Right hindlimb (tissue), 1 donor: ENCODE data around the gene SENP7.

Experiments used
- DNase-seq: peaks from one replicate; pipeline ENCODE4 v3.0.0-alpha.2; 2018

Gene SENP7

DNA sequence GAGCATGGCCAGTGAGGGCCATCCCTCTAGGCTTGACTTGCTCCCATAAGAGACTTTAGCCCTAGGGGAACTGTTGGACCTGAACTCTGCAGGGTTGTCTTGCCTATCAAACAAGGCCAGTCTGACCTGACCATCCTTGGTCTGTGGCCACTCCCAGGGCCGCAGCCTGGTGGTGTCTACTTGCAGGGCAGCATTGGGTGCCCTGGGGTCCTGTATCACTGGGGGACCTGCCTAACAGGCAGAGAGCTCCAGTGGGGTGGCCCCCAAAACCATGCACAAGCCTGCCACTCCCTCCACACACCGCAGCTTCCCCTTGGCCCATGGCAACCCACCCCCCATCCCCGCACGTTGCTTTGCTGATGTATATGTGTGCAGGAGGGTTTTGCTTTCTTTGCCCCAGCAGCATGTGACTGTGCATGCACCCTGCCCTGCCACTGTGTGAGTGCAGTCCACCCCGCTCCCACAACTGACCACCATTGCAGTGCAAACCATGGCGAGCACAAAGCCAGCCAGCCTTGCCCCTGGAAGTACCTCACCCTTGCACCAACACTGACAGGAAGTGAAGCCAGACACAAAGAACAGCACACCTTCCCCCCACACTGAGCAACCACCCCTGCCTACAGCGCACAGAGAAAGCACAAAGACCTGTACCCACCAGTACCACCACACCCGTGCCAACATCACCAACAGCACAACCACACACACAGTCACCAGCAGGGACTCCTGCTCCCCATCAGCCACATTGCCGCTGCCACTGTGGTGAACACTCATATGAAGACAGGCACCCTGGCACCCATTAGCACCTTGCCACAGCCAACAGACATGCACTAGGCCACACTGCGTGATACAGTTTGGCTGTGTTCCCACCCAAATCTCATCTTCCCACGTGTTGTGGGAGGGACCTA lies 88.8 kb downstream of the SENP7 start:
- no peak for DNase-seq

DNA sequence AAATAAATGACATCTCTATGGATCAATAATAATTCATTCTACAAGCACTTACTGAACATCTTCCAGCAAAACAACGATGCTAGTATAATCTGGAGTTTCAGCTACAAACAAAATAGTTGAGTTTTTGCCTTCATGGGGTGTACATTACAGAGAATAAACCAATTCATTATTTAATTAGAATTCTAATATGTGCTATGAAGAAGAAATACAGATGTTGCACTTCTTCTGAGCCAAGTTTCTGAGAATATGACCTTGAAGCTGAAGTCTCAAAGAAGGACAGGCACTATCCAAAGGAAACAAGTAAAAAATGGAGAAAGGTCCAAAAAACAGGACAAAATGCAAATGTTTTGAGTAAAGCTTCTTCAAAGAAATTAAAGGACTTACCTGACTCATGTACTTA lies 94.2 kb downstream of the SENP7 start:
- no peak for DNase-seq

DNA sequence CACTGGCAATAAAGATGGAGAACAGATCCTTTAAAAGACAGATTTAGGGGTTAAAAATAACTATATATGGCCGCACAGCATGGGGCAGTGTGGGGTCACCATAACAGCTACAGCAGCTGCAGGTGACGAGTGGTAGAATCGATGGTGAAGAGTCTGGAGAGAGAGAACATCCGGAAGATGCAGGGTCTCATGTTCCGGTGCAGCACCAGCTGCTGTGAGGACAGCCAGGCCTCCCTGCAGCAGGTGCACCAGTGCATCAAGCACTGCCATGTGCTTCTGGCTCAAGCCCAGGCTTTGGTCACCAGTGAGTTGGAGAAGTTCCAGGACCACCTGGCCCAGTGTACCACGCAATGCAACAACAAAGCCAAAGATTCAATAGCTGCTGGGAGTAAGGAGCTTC lies 98.9 kb downstream of the SENP7 start:
- peak; percentile 37 for DNase-seq

DNA sequence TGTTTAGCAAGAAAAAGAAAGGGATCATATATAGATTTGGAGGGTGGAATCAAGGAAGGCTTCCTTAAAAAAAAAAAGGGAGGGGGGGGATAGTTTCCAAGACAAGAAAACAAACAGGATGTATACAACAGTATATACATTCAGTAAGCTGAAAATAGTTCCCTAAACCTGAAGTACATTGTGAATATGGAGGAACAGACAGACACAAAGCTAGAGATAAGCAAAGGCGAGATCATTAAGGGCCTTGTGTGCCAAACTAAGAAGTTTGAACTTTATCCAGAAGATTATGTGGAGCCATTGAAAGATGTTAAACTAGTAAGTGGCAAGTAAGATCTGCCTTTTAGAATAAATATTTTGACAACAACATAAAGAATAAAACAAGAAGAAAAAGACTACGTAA lies 99.4 kb downstream of the SENP7 start:
- DNase-seq = no peak

DNA sequence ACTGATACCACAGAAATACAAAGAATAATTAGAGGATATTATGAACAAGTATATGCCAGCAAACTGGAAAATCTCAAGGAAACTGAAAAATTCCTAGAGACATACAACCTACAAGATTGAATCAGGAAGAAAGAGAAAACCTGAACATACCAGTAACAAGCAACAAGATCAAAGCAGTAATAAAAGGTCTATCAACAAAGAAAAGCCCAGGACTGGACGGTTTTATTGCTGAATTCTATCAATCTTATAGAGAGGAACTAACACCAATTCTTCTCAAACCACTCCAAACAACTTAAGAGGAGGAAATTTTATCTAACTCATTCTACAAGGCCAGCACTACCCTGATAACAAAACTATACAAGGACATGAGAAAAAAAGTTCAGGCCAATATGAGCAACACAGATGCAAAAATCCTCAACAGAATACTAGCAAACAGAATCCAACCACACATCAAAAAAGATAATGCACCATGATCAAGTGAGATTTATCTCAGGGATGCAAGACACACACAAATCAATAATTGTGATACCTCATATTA lies 121.5 kb downstream of the SENP7 start:
- no peak for DNase-seq

DNA sequence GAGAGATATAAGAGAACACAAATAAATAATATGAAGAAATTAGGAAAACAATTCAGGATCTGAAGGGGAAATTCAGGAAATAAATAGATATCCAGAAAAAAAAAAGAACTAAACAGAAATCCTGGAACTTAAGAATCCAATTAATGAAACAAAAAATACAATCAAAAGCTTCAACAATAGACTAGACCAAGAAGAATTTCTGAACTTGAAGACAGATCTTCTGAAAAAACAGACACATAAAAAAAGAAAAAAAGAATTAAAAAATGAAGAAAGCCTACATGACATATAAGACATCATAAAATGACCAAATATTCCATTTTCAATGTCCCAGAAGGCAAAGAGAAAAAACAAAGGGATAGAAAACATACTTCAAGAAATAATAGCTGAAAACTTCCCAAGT lies 124.3 kb downstream of the SENP7 start:
- no peak for DNase-seq

DNA sequence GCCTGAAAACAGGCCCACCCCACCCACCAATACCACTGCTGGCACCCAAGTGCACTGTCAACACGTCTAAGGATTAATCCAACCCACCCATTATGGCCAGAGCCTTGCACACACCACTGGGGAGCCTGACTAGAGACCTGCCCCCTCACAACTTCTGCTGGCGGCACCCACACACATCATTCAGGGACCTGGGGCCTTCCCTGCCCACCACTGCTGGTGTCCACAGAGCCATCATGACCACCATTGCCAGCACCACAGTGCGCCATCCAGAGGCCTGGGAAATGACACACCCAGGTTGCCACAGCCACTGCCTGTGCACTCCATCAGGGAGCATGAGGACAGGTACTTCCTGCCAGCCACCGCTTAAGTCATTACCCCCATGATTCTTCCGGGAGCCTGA lies 125.7 kb downstream of the SENP7 start:
- DNase-seq = no peak

DNA sequence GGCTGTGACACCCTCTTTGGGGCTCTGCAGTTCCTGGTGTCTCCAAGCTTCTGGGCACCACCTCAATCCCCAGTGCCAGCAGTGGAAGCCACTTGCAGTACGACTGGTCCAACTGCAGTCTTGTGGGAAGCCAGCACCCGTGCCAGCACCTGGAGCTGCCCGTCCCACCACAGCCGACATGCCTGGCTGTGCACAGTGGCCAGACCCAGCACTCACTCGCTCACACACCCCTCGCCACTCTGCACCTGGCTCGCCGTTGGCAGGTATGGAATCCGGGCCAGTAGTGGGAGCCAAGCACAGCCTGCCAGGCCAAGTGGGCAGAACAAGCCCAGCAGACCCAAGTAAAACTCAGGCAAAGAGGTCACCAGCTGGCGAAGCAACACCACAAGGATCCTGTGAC lies 128.6 kb downstream of the SENP7 start:
- DNase-seq = no peak

DNA sequence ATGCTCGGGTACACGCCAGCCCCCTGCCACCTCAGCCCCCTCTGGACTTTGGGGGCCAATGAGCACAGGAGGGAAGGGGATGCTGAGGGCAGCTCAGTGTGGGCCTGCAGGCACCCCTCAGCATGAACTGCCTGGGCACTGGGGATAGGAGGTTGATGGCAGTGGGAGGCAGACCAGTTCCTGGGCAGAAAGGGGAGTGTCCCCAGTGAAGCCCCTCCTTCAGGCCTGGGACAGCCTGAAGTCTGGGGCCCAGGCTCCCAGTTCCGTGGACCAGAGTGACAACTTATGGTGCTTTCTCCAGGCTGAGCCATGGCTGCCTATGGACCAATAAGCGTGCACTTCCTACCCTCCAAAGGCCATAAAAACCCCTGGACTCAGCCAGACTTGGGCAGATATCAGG lies 129.4 kb downstream of the SENP7 start:
- no peak for DNase-seq

DNA sequence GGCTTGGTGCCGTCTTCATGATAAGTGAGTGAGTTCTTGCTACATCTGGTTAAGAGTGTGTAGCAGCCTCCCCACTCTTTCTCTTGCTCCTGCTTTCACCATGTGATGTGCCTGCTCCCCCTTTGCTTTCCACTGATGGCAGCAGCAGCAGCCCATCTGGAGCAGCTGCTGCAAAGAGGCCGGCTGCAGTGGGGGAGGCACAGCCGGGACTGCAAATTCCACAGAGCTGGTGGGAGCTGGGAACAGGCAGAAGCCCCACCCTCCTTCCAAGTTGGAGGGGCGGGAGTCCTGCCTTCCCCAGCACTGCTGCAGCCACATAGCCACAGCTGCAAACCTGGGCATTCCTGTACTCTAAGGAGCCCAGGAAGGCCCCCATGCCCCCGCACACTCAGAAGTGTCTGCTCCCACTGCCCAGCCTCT lies 129.8 kb downstream of the SENP7 start:
- peak; percentile 77 for DNase-seq

DNA sequence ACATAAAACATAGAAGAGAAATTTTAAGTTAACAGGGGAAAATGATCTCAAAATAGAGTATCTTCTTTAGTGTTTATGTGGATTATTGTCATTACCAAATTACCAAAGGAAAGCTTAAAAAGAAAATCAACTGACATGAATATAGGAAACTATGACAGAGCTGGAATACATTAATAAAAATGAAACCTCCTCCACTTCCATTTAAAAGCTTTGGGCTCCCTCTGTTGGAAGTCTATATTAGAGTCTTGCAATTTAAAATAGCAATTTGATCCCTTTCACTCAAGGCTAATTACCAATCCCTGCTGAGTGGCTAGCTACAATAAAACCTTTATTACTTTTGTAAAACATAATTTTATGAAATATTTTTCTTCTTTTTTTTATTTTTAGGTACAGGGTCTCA lies 131.2 kb downstream of the SENP7 start:
- DNase-seq = no peak

DNA sequence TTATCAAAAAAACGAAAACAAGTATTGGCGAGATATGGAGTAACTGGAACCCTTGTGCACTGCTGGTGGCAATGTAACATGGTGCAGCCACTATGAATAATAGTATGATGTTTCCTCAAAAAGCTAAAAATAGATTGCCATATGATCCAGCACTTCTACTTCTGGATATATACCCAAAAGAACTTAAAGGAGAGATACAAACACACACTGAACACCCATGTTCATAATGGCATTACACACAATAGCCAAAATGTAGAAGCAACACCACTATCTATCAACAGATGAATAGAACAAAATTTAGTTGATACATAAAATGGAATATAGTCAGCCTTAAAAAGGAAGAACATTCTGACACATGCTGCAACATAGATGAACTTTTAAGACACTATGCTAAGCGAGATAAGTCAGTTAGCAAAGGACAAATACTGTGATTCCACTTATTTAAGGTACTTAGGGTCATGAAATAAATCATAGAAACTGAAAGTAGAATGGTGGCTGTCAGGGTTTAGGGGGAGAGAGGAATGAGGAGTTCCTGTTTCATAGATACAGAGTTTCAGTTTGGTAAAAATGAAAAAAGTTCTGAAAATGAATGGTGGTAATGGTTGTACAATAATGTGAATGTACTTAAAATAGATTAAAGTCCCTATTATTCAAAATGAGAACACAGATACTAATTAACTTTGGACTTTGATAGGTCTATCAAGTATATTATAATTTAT lies 133.2 kb downstream of the SENP7 start:
- DNase-seq = no peak

DNA sequence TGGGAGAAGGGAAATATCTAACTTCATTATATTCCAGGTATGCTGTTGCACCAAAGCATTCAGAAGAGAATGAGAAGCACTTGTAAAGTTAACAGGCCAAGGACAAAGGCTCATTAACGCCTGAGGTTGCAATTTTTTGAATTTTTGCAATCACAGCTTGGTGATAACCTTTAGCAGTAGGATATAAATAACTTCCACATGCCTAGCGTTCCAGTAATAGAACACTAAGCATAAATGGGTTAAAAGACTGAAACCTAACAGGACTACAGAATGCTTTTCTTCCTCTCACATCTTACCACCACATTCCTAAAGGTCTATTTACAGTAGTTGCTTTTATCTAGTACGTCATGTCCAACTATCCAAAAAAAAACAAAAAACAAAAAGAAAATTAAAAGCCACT lies 135.2 kb downstream of the SENP7 start:
- DNase-seq = no peak

DNA sequence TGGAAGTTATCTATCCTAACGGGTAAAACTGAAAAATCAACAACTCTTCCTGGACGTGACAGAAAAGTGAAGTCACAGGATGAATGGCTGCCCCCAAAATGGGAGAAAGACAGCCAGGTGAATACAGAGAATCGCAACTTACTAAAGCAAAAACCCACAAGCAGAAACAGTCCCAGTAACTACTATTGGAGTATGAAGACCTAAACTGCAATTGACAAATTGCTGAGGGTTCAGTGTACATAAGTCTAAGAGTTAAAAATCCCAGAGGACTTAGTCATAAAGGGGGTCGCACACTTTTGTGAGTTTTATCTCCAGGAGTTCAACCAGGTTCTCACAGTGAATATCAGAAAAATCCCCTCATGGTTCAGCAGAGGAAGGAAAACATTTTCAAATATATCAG lies 135.8 kb downstream of the SENP7 start:
- no peak for DNase-seq

DNA sequence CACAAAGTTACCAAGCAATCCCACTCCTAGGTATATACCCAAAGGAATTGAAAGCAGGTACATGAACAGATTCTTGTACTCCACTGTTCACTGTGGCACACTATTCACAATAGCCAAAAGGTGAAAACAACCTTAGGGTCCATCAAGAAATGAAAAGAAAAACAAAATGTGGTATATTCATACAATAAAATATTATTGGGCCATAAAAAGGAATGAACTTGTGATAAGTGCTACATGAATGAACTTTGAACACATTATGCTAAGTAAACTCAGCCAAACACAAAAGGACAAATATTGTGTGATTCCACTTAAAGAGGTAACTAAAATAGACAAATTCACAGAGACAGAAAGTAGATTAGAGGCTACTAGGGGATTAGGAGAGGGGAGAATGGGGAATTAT lies 137.4 kb downstream of the SENP7 start:
- DNase-seq = no peak

DNA sequence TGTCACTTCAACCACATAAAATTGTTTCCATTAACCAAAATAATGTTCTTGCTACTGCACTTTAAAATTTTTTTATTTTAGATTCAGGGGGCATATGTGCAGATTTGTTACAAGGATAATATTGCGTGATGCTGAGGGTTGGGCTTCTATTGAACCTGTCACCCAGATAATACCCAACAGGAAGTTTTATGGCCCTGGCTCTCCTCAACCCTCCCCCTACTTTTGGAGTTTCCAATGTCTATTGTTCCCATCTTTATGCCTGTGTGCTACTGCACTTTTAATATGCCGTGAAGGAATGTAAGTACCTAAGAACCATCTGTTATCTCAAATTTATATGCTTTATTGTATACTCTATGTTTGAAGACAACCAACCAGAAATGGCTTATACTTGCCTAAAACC lies 150.6 kb downstream of the SENP7 start:
- no peak for DNase-seq

DNA sequence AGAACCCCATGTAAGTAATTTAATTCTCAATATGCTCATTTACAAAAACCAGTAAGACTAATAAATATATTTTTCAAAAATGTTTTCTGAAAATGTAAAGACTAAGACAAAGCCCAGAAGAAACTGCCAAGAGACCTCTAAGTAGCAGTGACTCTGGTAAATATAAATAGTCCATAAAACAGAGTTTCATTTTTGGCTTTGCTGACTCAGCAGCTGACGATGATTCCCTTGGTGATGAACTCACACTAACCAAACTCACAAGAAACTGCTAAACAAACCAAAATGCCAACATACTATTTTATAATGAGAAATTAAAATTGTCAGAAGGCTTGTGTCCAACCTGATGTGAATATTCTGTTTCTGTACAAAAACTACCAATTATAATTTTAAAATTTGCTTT lies 161.2 kb downstream of the SENP7 start:
- DNase-seq = no peak

DNA sequence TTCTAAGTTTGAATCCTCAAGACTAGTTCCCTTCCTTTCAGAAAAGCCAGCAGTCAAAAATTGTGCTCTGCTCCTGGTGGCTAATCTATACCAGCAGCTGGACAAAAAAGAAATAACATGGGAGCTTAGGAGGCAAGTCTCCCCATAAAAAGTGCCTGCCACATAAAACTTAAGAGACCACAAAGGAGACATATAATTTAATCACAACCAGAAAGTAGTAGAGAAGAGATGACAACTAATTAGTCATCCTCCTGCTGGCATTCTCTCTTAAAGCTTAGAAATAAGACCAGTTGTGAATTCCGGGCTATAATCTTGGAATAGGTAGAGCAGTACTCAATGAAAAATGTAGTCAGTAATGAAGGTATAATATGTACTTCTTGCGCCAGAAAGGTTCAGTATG lies 172.4 kb downstream of the SENP7 start:
- DNase-seq = no peak

DNA sequence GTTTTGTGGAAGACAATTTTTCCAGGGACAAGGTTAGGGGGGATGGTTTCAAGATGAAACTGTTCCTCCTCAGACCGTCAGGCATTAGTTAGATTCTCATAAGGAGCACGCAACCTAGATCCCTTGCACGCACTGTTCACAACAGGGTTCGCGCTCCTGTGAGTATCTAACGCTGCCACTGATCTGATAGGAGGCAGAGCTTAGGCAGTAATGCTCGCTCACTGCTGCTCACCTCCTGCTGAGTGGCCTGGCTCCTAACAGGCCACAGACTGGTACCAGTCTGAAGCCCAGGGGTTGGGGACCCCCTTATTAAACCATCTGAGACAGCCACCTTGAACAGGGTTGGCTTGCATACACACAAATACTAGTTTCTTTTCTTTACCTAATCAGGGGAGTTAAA lies 179.1 kb downstream of the SENP7 start:
- no peak for DNase-seq

DNA sequence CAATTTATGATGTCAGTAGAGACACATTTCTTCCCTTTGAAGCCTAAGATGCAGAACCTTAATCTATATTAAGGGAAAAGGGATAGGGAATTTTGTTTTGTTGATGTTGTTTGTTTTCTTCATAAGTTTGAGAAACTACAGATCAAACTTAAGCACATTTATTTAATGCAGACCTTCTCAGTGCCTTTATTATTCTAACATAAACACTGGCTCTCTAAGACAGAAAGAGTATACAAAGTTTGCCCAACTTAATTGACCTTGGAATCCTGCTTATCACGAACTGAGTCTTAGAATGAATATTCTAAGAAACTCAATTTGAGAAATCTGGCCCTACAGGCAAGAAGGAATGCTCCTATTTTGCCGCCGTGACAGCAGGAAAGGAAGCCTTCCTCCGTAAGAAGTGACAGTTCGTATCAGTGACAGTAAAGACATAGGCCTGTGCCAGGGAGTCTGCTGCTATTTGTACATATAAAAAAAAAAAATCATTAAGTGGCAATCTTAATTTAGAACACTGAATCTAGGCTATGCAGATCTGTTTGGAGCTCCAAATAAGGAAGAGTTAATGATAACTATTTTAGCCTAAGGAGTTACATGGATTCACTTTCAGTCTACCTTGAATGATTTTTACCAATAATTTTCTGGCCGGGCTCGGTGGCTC lies 183.9 kb downstream of the SENP7 start:
- DNase-seq = no peak

DNA sequence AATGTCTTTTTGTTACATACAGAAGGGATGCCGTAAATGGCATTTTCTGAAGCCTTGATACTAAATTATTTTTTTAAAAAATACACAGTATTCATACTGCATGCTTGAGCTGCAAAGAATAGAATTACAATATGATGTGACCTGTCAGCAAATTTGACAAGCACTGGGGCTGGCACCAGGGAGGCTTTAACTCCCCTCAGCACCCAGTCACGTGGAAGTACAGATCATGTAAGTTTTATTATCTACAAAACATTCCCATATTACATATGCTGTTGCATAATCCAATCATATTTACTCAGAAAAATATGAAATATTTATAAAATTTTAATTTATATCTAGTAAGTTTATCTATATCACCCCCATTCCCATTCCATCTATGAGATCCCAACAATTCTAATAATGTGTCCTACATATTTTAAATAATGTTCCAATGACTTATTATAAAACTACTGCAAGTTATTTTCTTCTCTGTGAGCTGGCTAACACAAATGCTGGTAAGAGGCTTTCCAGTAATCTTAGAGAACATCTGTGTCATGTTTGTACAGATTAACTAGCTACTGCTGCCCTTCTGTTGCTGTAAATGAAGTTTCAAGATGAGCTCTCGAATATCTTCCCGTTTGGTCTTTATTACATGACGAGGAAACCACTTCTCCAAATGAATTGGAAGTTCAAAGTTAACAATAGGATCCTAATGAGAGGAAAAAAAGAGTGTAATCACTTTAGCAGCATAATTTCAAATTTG lies 187.4 kb downstream of the SENP7 start:
- no peak for DNase-seq

DNA sequence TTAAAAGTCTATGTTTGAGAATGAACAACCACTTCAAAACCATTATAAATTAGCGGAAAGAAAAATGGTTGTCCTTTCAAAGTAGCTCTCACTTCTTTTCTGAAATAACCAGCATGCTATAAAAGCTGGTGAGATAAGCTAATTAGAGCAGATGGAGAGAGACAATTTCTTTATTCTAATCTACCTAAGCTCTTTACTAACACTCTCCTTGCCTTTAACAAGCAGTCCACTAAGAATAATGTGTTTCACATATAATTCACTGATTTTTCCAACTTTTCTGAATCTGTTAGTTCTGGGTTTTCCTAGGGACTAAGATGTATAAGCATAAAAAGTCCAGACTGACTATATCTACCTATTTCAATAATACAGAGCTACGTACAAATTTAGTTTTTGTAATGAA lies 192.5 kb downstream of the SENP7 start, which contains the start of gene IMPG2:
IMPG2 (minus strand) TSS at position 101 of the 400 bp plus-strand sequence. CDS start 203 bp downstream, outside the sequence.
- no peak for DNase-seq

DNA sequence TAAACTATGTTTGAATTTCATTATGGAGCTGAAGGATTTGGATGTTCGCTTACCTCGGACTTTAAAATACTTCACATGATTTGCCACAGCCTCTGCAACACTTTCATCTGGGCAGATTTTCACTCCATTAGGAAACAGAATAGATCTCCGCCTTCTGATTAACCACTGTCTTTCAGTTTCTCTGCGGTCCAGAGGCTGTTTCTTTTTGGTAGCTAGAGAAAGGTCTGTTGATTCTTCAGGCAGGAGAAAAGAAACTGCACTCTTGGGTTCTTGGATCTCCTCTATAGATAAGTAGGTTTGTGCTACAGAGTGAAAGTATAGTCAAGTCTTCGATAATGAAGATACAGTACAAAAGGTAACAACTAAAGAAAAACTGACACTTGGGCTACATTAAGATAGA lies 193.5 kb downstream of the SENP7 start:
- no peak for DNase-seq
